Rectal smooth muscle tissue (tissue), 1 donor: ENCODE data around the gene KIAA1671.

ENCODE experiments used
- H3K27ac ChIP-seq: one replicate; pipeline ENCODE4 v1.7.0; 2013; ENCODE audit warnings: low read depth, low read length, inconsistent platforms
- H3K27me3 ChIP-seq: one replicate; pipeline ENCODE4 v1.7.0; 2013; ENCODE audit warnings: low read length; ENCODE audit not compliant: control insufficient read depth, insufficient read depth
- H3K36me3 ChIP-seq: one replicate; pipeline ENCODE4 v1.7.0; 2013; ENCODE audit warnings: low read length; ENCODE audit not compliant: control insufficient read depth, insufficient read depth
- H3K4me1 ChIP-seq: one replicate; pipeline ENCODE4 v1.7.0; 2013; ENCODE audit warnings: low read length; ENCODE audit not compliant: control insufficient read depth, insufficient read depth
- H3K4me3 ChIP-seq: one replicate; pipeline ENCODE4 v1.7.0; 2013; ENCODE audit warnings: low read length
- H3K9ac ChIP-seq: one replicate; pipeline ENCODE4 v1.7.0; 2013; ENCODE audit warnings: low read length

The KIAA1671 gene

DNA sequence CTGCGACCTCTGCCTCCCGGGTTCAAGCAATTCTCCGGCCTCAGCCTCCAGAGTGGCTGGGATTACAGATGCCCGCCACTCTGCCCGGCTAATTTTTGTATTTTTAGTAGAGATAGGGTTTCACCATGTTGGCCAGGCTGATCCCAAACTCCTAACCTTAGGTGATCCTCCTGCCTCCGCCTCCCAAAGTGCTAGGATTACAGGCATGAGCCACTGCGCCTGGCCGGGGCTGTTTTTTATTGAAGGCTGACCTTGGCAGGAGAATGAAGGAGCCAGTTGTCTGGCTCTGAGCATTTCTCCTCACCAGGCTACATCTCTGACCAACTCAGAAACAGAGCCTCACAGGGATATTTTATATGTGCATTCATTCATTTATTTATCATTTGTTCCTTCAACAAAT, 2.3 kb downstream of the KIAA1671 start:
- Histone ChIP-seq H3K27ac (no peak overlapping the region), H3K9ac (no peak overlapping the region), H3K27me3 (no peaks in the 10 kb centered on the region), H3K36me3 (no peaks in the 10 kb centered on the region), H3K4me1 (no peaks in the 10 kb centered on the region), H3K4me3 (no peak overlapping the region)

DNA sequence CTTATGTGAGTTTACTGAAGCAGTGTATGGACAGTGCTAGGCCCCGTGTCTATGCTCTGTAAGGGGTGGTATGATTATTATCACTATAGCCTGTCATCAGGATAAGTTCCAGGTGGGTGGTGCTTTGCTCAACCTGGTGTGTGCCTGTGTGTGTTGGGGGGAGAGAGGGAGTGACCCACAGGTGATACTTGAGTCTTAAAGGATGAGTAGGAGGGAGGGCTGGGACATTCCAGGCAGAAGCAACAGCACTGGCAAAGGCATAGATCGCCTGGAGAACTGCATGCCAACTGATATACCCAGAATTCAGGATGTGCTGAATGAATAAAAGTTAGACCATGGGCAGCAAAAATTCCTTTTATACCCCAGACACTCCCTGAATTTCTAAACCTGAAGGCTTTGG, 4.5 kb downstream of the KIAA1671 start:
- no peaks in the 10 kb centered on the region for H3K27me3 ChIP-seq
- H3K27ac ChIP-seq = no peak overlapping the region
- H3K36me3 ChIP-seq = no peaks in the 10 kb centered on the region
- no peak overlapping the region for H3K9ac ChIP-seq
- no peak overlapping the region for H3K4me3 ChIP-seq
- no peaks in the 10 kb centered on the region for H3K4me1 ChIP-seq

DNA sequence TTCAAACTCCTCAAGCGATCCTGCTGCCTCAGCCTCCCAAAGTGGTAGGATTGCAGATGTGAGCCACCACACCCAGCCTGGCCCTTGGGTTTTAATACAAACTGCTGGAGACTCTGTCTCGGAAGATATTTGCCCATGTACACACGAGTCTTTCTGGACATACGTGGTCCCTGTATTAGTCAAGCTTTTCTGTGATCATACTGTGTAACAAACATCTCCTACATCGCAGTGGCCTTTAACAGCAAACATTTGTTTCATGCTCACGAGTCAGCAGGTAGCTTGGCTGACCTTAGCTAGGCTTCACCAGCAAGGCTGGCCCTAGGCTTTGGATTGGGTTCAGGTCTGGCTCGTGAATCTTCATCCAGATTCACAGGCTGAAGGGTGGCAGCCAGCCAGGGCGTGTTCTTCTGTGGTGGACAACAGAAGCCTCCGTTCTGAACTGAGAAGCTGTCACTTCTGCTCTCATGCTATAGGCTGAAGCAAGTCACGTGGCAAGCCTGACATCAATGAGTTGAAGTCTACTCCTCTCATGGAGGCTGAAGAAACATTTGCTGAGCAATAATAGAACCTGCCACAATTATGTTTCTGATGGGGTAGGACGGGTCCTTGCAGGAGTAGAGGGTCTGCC, 8.8 kb downstream of the KIAA1671 start:
- H3K4me3 ChIP-seq = no peak overlapping the region
- no peak overlapping the region for H3K9ac ChIP-seq
- H3K27ac ChIP-seq = no peak overlapping the region
- H3K4me1 ChIP-seq = no peaks in the 10 kb centered on the region
- no peaks in the 10 kb centered on the region for H3K27me3 ChIP-seq
- no peaks in the 10 kb centered on the region for H3K36me3 ChIP-seq

DNA sequence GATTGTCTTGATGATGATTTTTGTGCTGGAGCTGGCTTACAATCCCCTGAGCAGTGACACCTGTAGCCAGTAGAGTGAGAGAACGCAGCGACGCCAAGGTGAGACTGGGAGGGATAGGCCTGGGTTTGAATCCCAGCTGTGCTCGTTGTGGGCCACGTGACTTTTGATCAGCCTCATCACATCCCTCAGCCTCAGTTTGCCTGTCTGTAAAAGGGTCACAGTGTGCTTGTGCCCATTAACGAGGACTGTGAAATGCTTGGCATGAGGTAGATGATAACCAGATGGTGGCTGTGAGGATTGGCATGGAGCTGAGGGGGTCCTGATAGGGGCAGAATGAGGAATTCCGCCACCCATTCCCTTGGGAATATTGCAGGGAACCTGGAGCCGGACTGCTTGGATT, 9.6 kb downstream of the KIAA1671 start:
- H3K36me3 ChIP-seq = no peaks in the 10 kb centered on the region
- no peak overlapping the region for H3K9ac ChIP-seq
- no peak overlapping the region for H3K4me3 ChIP-seq
- H3K27me3 ChIP-seq = no peaks in the 10 kb centered on the region
- no peak overlapping the region for H3K27ac ChIP-seq
- H3K4me1 ChIP-seq = no peaks in the 10 kb centered on the region

DNA sequence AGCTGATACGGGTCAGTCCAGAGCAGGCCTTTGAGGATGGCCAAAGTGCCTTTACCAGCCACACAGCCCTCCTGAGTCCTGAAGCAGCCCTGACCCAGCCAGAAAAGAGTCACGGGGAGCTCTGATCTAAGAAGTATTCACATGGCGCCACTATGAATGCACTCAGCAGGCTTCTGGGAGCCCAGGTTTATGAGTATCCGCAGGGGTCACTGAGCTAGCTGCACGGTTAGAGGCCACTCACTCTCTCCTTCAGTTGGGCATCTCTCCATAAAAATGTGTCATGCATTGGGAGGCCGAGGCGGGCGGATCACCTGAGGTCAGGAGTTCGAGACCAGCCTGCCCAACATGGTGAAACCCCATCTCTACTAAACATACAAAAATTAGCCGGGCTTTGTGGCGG, 10.3 kb downstream of the KIAA1671 start:
- no peaks in the 10 kb centered on the region for H3K36me3 ChIP-seq
- H3K4me1 ChIP-seq = no peaks in the 10 kb centered on the region
- no peak overlapping the region for H3K9ac ChIP-seq
- no peaks in the 10 kb centered on the region for H3K27me3 ChIP-seq
- H3K27ac ChIP-seq = no peak overlapping the region
- H3K4me3 ChIP-seq = no peak overlapping the region

DNA sequence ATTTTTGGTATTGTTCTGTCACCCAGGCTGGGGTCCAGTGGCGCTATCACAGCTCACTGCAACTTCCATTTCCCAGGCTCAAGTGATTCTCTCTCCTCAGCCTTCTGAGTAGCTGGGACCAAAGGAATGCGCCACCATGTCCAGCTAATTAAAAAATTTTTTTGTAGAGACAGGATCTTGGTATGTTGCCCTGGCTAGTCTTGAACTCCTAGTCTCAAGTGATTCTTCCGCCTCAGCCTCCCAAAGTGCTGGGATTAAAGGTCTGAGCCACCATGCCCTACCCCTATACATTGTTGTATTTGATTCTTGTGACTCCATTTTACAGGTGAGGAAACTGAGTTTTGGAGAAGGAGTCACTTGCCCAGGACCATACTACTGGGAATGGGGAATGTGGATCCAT, 11.9 kb downstream of the KIAA1671 start:
- Histone ChIP-seq H3K4me1 (no peaks in the 10 kb centered on the region), H3K27me3 (no peaks in the 10 kb centered on the region), H3K9ac (no peak overlapping the region), H3K4me3 (no peak overlapping the region), H3K36me3 (no peaks in the 10 kb centered on the region), H3K27ac (no peak overlapping the region)

DNA sequence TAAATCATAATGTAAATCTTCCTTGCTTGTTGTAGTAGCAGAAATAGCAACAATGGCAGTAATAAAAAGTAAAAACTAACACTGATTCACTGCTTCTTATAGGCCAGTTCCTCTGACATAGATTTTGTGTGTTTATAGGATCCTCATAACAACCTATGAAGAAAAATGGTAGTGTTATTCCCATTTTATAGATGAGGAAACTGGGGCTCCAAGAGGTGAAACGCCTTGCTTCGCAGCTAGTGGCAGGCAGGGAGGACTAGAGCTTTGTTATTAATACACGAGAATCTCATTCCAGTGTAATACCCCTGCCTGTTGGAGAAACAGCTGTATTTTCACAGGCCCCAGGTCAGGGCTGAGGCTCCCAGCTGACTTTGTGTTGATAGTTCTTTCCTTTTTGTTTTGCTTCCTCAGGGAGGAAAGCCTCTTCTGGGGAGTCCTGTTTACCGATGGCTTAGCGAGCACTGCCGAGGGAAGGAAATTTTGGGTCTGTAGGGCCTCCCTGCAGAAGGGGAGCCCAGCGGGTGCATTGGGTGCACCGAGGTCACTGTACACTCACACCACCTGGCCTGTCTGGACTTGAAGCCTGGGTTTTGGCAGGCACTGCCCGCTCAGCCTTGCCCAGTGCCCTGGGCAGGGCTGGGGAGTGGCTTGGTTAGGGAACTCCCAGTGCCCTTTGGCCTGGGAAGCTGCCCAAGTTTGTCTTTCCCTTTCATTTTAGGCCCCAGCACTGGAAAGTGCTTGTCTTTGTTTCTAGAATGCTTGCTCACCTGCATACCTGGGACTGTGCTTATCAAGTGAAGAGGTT, 13.5 kb downstream of the KIAA1671 start:
- Histone ChIP-seq H3K36me3 (no peaks in the 10 kb centered on the region), H3K9ac (no peak overlapping the region), H3K27ac (no peak overlapping the region), H3K4me3 (no peak overlapping the region), H3K27me3 (no peaks in the 10 kb centered on the region), H3K4me1 (no peaks in the 10 kb centered on the region)

DNA sequence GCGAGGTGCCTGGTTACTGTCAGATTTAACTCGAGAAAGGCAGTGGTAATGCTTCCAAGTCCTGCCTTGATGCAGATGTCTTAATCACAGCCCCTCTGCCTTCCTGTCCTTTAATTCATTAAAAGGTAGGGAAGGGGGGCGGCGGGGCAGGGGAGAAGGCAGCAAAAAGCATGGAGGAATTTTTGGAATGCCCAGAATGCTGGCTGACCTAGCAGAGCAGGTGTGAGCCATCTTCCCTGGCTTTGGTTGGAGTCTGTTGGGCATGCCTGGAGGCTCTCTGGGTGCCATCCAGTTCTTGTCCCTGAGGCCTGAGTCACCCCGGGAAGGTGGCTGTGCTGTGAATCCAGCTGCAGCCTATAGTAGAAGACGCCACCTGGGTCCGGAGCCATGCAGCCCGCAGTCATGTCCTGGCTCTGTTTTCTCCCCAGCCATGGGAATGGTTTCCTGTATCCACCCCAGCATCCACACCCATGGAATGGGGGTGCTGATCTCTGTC, 15.6 kb downstream of the KIAA1671 start:
- Histone ChIP-seq H3K9ac (no peak overlapping the region), H3K27me3 (no peaks in the 10 kb centered on the region), H3K27ac (no peak overlapping the region), H3K4me3 (no peak overlapping the region), H3K4me1 (no peaks in the 10 kb centered on the region), H3K36me3 (no peaks in the 10 kb centered on the region)

DNA sequence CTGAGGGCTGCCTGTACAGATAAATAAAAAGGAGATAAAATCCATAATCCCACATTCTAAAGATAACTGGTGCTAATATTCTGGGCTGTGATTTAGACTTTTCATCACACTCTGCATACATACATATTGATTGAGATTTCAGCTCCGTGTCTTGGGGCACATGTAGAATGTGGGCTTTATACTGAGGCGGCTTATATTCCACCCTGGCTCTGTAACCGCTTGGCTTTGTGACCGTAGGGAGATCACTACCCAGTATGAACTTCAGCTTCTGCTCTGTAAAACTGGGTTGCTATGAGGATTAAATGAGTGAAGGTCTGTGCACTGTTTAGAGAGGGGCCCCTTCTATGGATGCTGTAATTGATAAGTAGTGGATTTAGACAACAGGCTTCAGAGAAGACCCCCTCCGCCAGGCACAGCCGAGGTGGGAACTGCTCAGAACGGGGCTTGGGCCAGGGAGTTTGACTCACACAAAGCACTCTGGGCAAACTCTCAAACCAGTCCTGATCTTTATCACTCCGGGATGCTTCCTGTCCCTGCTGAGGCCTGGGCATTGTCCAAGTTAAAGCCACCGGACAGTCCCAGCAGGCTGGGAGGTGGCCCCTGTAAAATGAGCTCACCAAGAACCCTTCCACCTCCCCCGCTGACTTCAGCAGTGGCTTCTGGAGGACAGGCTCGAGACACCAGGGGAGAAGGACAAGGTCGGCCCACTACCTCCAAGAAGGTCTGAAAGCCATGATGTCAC, 17.2 kb downstream of the KIAA1671 start:
- Histone ChIP-seq H3K4me1 (no peaks in the 10 kb centered on the region), H3K9ac (no peak overlapping the region), H3K36me3 (no peaks in the 10 kb centered on the region), H3K27ac (no peak overlapping the region), H3K27me3 (no peaks in the 10 kb centered on the region), H3K4me3 (no peak overlapping the region)

DNA sequence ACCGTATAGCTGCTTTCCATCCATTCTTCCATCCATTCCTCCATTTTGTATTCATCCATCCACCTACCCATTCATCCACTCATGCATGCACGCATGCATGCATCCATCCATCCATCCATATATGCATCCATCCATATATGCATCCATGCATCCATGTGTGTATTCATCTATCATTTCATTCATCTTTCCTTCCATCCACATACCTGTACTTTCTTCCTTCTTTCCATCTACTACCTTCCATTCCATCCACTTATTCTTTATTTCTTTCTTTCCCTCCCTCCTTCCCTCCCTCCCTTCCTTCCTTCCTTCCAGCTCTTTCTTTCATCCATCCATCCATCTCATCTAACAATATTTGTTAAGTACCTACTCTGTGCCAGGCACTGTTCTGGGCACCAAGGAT, 19.9 kb downstream of the KIAA1671 start:
- no peaks in the 10 kb centered on the region for H3K36me3 ChIP-seq
- no peak overlapping the region for H3K27ac ChIP-seq
- H3K4me1 ChIP-seq = no peaks in the 10 kb centered on the region
- no peak overlapping the region for H3K9ac ChIP-seq
- H3K27me3 ChIP-seq = no peaks in the 10 kb centered on the region
- no peak overlapping the region for H3K4me3 ChIP-seq

DNA sequence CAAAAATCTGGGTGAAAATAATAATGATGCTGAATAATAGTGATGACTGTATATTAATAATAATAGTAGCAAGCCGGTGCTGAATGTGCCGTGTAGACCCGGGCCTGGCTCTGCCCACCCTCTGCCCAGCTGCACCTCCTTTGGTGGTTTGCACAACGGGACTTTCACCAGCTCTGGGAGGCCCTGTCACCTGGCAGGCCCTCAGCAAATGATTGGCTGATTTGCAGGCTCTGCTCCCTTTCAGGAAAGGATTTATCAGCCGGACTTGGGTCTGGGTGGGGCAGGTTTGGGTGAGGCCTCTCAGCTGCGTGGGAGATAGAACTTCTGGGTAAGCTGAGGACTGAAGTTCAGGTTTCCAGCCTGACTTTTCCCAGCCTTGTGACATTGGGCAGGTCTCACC, 21.4 kb downstream of the KIAA1671 start:
- no peaks in the 10 kb centered on the region for H3K27me3 ChIP-seq
- H3K36me3 ChIP-seq = no peaks in the 10 kb centered on the region
- H3K4me3 ChIP-seq = no peak overlapping the region
- H3K4me1 ChIP-seq = no peaks in the 10 kb centered on the region
- H3K9ac ChIP-seq = no peak overlapping the region
- no peak overlapping the region for H3K27ac ChIP-seq

DNA sequence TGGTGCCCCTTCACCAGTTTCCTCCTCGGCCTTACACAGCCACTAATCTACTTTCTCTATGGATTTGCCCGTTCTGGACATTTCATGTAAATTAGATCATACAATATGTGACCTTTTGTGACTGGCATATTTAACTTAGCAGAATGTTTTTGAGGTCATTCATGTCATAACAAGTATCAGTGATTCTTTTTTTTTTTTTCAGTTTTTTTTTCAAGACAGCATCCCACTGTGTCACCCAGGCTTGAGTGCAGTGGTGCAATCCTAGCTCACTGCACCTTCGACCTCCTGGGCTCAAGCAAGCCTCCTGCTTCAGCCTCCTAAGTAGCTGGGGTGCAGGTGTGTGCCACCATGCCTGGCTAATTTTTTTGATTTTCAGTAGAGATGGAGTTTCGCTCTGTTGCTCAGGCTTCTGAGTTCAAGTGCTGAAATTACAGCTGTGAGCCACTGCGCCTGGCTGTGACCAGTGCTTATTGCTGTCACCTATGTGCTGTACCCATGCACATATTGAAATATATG, 22.7 kb downstream of the KIAA1671 start:
- Histone ChIP-seq H3K36me3 (no peaks in the 10 kb centered on the region), H3K9ac (no peak overlapping the region), H3K4me3 (no peak overlapping the region), H3K27me3 (no peaks in the 10 kb centered on the region), H3K4me1 (no peaks in the 10 kb centered on the region), H3K27ac (no peak overlapping the region)
